Sigmoid colon (tissue), 7 donors: ENCODE measurements around the gene MBD2. TPM values are rescaled to one million over a fixed set of nuclear protein-coding genes. Genes with fewer than 3 reads are reported as not detected.

Experiments used
- DNase-seq: peaks from one replicate; pipeline ENCODE4 v3.0.0-alpha.2; 2019
- H3K27ac ChIP-seq, 4 donors: fragments of 200-600 bp; sonication (generic); one replicate each; pipeline ENCODE4 v1.5.1; 2016 to 2019; ENCODE audit warnings: mild to moderate bottlenecking in 1 of 4
- H3K27me3 ChIP-seq, 3 donors: fragments of 200-600 bp; sonication (generic); one replicate each; pipeline ENCODE4 v1.5.1; 2019; ENCODE audit warnings: mild to moderate bottlenecking in 1 of 3
- H3K36me3 ChIP-seq, 4 donors: fragments of 200-600 bp; sonication (generic); one replicate each; pipeline ENCODE4 v1.5.1; 2016 to 2019
- H3K4me1 ChIP-seq, 4 donors: fragments of 200-600 bp; sonication (generic); one replicate each; pipeline ENCODE4 v1.5.1; 2017 to 2019
- H3K4me3 ChIP-seq, 4 donors: fragments of 200-600 bp; sonication (generic); one replicate each; pipeline ENCODE4 v1.5.1; 2017 to 2019; ENCODE audit warnings: mild to moderate bottlenecking in 2 of 4, moderate library complexity in 1 of 4
- H3K9me3 ChIP-seq, 4 donors: fragments of 200-600 bp in 3 of 4; sonication (generic) in 3 of 4; one replicate each; pipeline versions ENCODE4 v1.5.1 to v1.6.1; 2013 to 2019
- EP300 ChIP-seq, 4 donors: sonication (generic); formaldehyde crosslinking; IDR thresholded peaks; one replicate each; pipeline ENCODE4 v1.6.1; 2017; ENCODE audit warnings: antibody characterized with exemption in 4 of 4
- POLR2A ChIP-seq, 2 donors: fragments of 450-650 bp; IDR thresholded peaks; one replicate each; pipeline ENCODE4 v1.6.1; 2016; ENCODE audit warnings: antibody characterized with exemption in 2 of 2, mild to moderate bottlenecking in 2 of 2, moderate library complexity in 2 of 2
- POLR2AphosphoS5 ChIP-seq, 4 donors: sonication (generic); formaldehyde crosslinking; IDR thresholded peaks; one replicate each; pipeline ENCODE4 v1.6.1; 2017; ENCODE audit warnings: antibody characterized with exemption in 4 of 4
- WGBS, 2 donors: extraction: QIAGEN DNeasy Blood & Tissue Kit; methylation state at CpG; one replicate each; pipeline ENCODE4 v1.1.7; 2013; 5-methylcytosine and 5-hydroxymethylcytosine counted together
- intact Hi-C: fragments of 100-400 bp; cut with DNase I; formaldehyde crosslinking; loops from one replicate; pipeline ENCODE4 v1.15.1; 2023
- polyA plus RNA-seq, 3 donors: library from polyadenylated mRNA; stranded (reverse); fragments of 200-250 nt; gene quantifications; one replicate each; pipeline ENCODE4 v1.2.3, GENCODE V29; 2013
- total RNA-seq, 4 donors: library from RNA; depleted of rRNA; stranded (reverse); fragments of >200 nt; gene quantifications; one replicate each; pipeline ENCODE4 v1.1.0, GENCODE V29; 2016
- TF ChIP-seq, protein P1 (sequence below), 4 experiments: fragments of 450-650 bp in 3 of 4; fragments of 200-600 bp in 1 of 4; IDR thresholded peaks; one replicate each; pipeline ENCODE4 v1.5.1; 2016 to 2019; ENCODE audit warnings: antibody characterized with exemption in 4 of 4, mild to moderate bottlenecking in 3 of 4, moderate library complexity in 2 of 4
- donor health status: healthy with polysubstance abuse.
- donor health status: Bipolar disorder and iron deficiency.
- donor health status: healthy.

Gene MBD2
- total and polyA plus RNA-seq, 7 donors, result 21.4 to 36.7 (median 32.1) TPM

- Histone ChIP-seq H3K36me3 (no peaks in the 10 kb centered on the region), H3K27ac (no peak overlapping the region), H3K4me3 (no peak overlapping the region), H3K27me3 (no peaks in the 10 kb centered on the region), H3K9me3 (peaks cover 0 to 2% (median 0%) of the 10 kb centered on the region in 4 donors), H3K4me1 (peaks cover 0 to 14% (median 6%) of the 10 kb centered on the region in 4 donors)
- no peak for DNase-seq
- intact Hi-C loops, result no loop called here
- TF ChIP-seq POLR2AphosphoS5 (IDR thresholded peaks at IDR 0.05) (no peak), EP300 (IDR thresholded peaks at IDR 0.05) (no peak), POLR2A (IDR thresholded peaks at IDR 0.05) (no peak)
- TF ChIP-seq, protein P1, sequence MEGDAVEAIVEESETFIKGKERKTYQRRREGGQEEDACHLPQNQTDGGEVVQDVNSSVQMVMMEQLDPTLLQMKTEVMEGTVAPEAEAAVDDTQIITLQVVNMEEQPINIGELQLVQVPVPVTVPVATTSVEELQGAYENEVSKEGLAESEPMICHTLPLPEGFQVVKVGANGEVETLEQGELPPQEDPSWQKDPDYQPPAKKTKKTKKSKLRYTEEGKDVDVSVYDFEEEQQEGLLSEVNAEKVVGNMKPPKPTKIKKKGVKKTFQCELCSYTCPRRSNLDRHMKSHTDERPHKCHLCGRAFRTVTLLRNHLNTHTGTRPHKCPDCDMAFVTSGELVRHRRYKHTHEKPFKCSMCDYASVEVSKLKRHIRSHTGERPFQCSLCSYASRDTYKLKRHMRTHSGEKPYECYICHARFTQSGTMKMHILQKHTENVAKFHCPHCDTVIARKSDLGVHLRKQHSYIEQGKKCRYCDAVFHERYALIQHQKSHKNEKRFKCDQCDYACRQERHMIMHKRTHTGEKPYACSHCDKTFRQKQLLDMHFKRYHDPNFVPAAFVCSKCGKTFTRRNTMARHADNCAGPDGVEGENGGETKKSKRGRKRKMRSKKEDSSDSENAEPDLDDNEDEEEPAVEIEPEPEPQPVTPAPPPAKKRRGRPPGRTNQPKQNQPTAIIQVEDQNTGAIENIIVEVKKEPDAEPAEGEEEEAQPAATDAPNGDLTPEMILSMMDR (IDR thresholded peaks at IDR 0.05), result no peak
- WGBS, 2 donors, result 75 to 94% methylated on average over 2 of the region's 2 CpGs
Measured at GRCh38 chr18:54147439-54147838, 77.0 kb downstream of the MBD2 start.

DNA sequence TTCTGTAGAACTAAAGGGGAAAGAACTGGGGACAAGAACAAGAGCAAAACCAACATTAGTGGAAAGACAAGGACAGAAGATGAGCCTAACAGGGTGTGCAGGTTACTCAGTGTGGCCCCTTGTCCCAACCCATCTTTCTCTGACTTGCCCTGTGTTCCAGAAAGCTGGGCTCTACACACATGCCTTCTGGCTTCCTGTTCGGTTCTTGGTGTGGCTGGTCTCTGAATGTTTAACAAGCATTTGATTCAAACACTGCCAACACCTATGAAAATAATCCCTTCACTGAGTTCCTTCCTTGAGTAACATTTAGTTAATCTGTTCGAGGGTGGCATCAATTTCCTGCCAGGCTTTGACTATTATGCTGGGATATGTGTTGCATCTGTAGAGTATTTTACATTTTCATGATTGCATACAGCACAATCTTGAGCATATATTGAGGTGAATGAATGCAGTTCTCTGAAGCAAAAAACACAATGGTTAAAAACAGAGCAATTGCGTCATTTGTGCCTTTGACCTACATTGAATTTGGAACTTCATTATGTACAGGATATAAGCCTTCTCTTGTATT is 83.3 kb downstream of the MBD2 start:
- no peak overlapping the region for H3K27ac ChIP-seq
- H3K36me3 ChIP-seq, result no peaks in the 10 kb centered on the region
- TF ChIP-seq POLR2AphosphoS5 (IDR thresholded peaks at IDR 0.05) (no peak), POLR2A (IDR thresholded peaks at IDR 0.05) (no peak), EP300 (IDR thresholded peaks at IDR 0.05) (no peak)
- TF ChIP-seq, protein P1 (IDR thresholded peaks at IDR 0.05), result no peak
- H3K27me3 ChIP-seq, result no peaks in the 10 kb centered on the region
- no peak overlapping the region for H3K4me3 ChIP-seq
- no peak for DNase-seq
- intact Hi-C loops, result no loop called here
- 91% methylated on average over 3 of the region's 3 CpGs for WGBS, 2 donors
- no peaks in the 10 kb centered on the region for H3K4me1 ChIP-seq
- H3K9me3 ChIP-seq, result peaks cover 0 to 8% (median 4%) of the 10 kb centered on the region in 4 donors

GRCh38 chr18:54140641-54141040 is 83.8 kb downstream of the MBD2 start:
- no peaks in the 10 kb centered on the region for H3K4me1 ChIP-seq
- DNase-seq, result no peak
- no peaks in the 10 kb centered on the region for H3K36me3 ChIP-seq
- H3K27ac ChIP-seq, result no peak overlapping the region
- no peak for TF ChIP-seq POLR2A (IDR thresholded peaks at IDR 0.05)
- TF ChIP-seq, protein P1 (IDR thresholded peaks at IDR 0.05), result no peak
- no peak for TF ChIP-seq EP300 (IDR thresholded peaks at IDR 0.05)
- no peak for TF ChIP-seq POLR2AphosphoS5 (IDR thresholded peaks at IDR 0.05)
- peaks cover 0 to 8% (median 4%) of the 10 kb centered on the region in 4 donors for H3K9me3 ChIP-seq
- H3K27me3 ChIP-seq, result no peaks in the 10 kb centered on the region
- 54 to 94% methylated on average over 1 of the region's 1 CpG for WGBS, 2 donors
- intact Hi-C loops, result no loop called here
- no peak overlapping the region for H3K4me3 ChIP-seq

- H3K9me3 ChIP-seq, result peaks cover 0 to 6% (median 2%) of the 10 kb centered on the region in 4 donors
- WGBS, 2 donors, result 85 to 95% methylated on average over 3 of the region's 3 CpGs
- no peak for DNase-seq
- TF ChIP-seq, protein P1 (IDR thresholded peaks at IDR 0.05), result no peak
- TF ChIP-seq POLR2A (IDR thresholded peaks at IDR 0.05) (no peak), POLR2AphosphoS5 (IDR thresholded peaks at IDR 0.05) (no peak), EP300 (IDR thresholded peaks at IDR 0.05) (no peak)
- no peaks in the 10 kb centered on the region for H3K36me3 ChIP-seq
- H3K27me3 ChIP-seq, result no peaks in the 10 kb centered on the region
- intact Hi-C loops, result no loop called here
- no peaks in the 10 kb centered on the region for H3K4me1 ChIP-seq
- H3K27ac ChIP-seq, result no peak overlapping the region
- no peak overlapping the region for H3K4me3 ChIP-seq
Measured at GRCh38 chr18:54135216-54135615, 89.3 kb downstream of the MBD2 start.

DNA sequence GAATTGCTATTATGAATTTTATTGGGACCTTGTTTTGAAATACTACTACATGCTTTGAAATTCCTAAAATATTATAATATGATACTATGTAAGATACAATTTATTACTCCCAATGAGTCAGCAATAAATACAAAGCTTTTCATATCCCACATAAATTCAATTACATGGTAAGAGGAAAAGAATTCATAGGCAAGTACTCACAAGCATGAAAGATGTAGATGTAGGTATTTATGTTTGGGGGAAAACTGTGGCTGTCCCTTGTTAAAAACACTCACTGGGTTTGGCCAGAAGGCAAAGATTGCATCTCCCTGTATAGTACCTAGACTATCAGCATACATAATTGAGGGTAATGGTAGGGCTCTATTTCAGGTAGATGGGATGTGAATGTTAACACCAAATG is 90.4 kb downstream of the MBD2 start:
- Histone ChIP-seq H3K9me3 (peaks cover 0 to 5% (median 2%) of the 10 kb centered on the region in 4 donors), H3K27me3 (no peaks in the 10 kb centered on the region), H3K36me3 (no peaks in the 10 kb centered on the region), H3K27ac (no peak overlapping the region), H3K4me3 (no peak overlapping the region), H3K4me1 (no peaks in the 10 kb centered on the region)
- DNase-seq, result no peak
- intact Hi-C loops, result no loop called here
- TF ChIP-seq POLR2AphosphoS5 (IDR thresholded peaks at IDR 0.05), result no peak
- TF ChIP-seq, protein P1 (IDR thresholded peaks at IDR 0.05), result no peak
- no peak for TF ChIP-seq EP300 (IDR thresholded peaks at IDR 0.05)
- TF ChIP-seq POLR2A (IDR thresholded peaks at IDR 0.05), result no peak
